AG04450 (cell line): Measurements from ENCODE around the gene LILRA2. TPM values are rescaled to one million over a fixed set of nuclear protein-coding genes. Genes with fewer than 3 reads are reported as not detected.

Experiments used
- CTCF ChIA-PET: fragments of 300-600, 350-600 bp; formaldehyde crosslinking; extraction: SDS; loops from one replicate; lab custom pipeline; 2022; ENCODE audit warnings: antibody characterized with exemption, inconsistent platforms; lab: Charles Lee
- POLR2A ChIA-PET: fragments of 350-600 bp; formaldehyde crosslinking; extraction: SDS; loops from one replicate; lab custom pipeline; 2021; ENCODE audit warnings: antibody characterized with exemption, inconsistent platforms; lab: Yijun Ruan, JAX
- DNase-seq: peaks from one replicate; pipeline ENCODE4 v3.0.0-alpha.2; 2011; ENCODE audit warnings: low read depth, low spot score
- H3K27ac ChIP-seq: one replicate; pipeline ENCODE4 v1.5.1; 2012; ENCODE audit warnings: low read depth, low read length, control low read depth
- H3K27me3 ChIP-seq: one replicate; pipeline ENCODE4 v1.6.0; 2012; ENCODE audit warnings: low read length; ENCODE audit not compliant: control insufficient read depth, insufficient read depth
- H3K4me3 ChIP-seq: 2 replicates; pipeline ENCODE4 v1.5.1; 2011; ENCODE audit warnings: mild to moderate bottlenecking, low read depth, low read length, control low read depth
- H3K9me3 ChIP-seq: 2 replicates; pipeline ENCODE4 v1.5.1; 2012; ENCODE audit warnings: low read length; ENCODE audit not compliant: control insufficient read depth, insufficient read depth
- polyA plus RNA-seq: library from polyadenylated mRNA; depleted of rRNA; stranded (reverse); fragments of >200 nt; gene quantifications from 2 replicates; pipeline ENCODE4 v1.2.3, GENCODE V29; 2011
- TF ChIP-seq, protein P1 (sequence below): IDR thresholded peaks from 2 replicates; pipeline ENCODE4 v1.5.1; 2011; ENCODE audit warnings: low read depth, low read length, control low read depth, inconsistent platforms

LILRA2 gene
- polyA plus RNA-seq, 1 experiment, result not detected

DNA sequence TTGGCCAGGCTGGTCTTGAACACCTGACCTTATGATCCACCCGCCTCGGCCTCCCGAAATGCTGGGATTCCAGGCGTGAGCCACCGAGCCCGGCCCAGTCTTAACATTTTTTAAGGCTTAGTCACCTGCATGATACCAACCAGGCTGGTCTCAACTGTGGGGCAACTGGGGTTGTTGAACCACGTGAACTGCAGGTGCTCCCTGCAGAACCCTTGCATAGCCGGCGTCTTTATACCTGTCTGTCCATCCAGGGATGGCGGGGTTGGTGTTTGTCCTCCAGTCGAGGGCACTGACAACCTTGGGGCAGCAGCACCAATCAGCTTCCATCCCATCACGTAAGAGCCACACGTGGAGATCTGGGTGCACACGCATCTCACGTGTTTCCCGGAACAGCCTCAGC, 24.8 kb upstream of the LILRA2 start:
- Histone ChIP-seq H3K4me3 (no peak overlapping the region), H3K27me3 (no peaks in the 10 kb centered on the region), H3K9me3 (peaks cover 54% of the 10 kb centered on the region), H3K27ac (no peak overlapping the region)
- ChIA-PET CTCF (no interaction called here), POLR2A (no interaction called here)
- DNase-seq, result no peak
- TF ChIP-seq, protein P1, sequence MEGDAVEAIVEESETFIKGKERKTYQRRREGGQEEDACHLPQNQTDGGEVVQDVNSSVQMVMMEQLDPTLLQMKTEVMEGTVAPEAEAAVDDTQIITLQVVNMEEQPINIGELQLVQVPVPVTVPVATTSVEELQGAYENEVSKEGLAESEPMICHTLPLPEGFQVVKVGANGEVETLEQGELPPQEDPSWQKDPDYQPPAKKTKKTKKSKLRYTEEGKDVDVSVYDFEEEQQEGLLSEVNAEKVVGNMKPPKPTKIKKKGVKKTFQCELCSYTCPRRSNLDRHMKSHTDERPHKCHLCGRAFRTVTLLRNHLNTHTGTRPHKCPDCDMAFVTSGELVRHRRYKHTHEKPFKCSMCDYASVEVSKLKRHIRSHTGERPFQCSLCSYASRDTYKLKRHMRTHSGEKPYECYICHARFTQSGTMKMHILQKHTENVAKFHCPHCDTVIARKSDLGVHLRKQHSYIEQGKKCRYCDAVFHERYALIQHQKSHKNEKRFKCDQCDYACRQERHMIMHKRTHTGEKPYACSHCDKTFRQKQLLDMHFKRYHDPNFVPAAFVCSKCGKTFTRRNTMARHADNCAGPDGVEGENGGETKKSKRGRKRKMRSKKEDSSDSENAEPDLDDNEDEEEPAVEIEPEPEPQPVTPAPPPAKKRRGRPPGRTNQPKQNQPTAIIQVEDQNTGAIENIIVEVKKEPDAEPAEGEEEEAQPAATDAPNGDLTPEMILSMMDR, result no peak

DNA sequence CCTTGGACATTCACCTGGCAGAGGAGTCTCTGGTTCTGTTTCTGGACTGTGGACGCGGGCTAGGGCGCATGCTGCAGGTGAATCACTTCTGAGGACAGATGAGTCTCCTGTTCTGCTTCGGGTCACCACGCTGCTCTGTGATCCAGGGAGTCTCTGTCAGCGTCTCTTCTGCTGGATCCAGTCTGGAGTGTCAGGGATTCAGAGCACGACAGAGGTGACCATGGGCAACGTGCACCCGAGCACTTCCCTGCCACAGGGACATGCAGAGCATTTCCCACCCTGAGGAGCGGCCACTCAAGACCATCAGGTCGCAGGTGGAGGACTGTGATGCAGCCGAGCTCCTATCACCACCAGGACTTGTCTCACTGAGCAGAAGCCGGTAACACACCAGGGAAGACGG, 24.4 kb upstream of the LILRA2 start:
- no peaks in the 10 kb centered on the region for H3K27me3 ChIP-seq
- H3K4me3 ChIP-seq, result no peak overlapping the region
- no peak overlapping the region for H3K27ac ChIP-seq
- peaks cover 58% of the 10 kb centered on the region for H3K9me3 ChIP-seq
- DNase-seq, result no peak
- ChIA-PET CTCF (no interaction called here), POLR2A (no interaction called here)
- TF ChIP-seq, protein P1, result no peak

DNA sequence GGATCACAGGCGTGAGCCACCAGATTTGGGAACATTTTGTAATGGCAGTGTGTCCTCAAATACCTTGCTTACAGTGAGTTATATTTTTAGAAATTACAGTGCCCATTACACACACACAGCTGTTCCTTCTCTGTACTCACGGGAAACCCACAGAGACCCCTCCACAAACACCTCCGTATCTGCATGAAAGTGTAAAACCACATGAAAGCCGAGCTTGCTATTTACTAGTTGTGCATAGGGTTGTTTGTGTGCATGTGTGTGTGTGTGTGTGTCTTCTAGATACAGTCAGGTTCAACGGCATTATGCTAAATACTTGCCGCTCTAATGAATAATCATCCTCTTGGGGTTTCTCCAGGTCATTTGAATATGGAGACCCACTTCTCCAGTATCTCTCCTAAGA, 22.3 kb upstream of the LILRA2 start:
- CTCF ChIA-PET, result interaction anchor here (0.6 kb wide), 1 partner anchor 441 kb away, joined by 4 read pairs; no protein-coding TSS in a partner anchor
- H3K4me3 ChIP-seq, result no peak overlapping the region
- H3K9me3 ChIP-seq, result peaks cover 60% of the 10 kb centered on the region
- POLR2A ChIA-PET, result no interaction called here
- no peak overlapping the region for H3K27ac ChIP-seq
- DNase-seq, result no peak
- TF ChIP-seq, protein P1, result no peak
- no peaks in the 10 kb centered on the region for H3K27me3 ChIP-seq

DNA sequence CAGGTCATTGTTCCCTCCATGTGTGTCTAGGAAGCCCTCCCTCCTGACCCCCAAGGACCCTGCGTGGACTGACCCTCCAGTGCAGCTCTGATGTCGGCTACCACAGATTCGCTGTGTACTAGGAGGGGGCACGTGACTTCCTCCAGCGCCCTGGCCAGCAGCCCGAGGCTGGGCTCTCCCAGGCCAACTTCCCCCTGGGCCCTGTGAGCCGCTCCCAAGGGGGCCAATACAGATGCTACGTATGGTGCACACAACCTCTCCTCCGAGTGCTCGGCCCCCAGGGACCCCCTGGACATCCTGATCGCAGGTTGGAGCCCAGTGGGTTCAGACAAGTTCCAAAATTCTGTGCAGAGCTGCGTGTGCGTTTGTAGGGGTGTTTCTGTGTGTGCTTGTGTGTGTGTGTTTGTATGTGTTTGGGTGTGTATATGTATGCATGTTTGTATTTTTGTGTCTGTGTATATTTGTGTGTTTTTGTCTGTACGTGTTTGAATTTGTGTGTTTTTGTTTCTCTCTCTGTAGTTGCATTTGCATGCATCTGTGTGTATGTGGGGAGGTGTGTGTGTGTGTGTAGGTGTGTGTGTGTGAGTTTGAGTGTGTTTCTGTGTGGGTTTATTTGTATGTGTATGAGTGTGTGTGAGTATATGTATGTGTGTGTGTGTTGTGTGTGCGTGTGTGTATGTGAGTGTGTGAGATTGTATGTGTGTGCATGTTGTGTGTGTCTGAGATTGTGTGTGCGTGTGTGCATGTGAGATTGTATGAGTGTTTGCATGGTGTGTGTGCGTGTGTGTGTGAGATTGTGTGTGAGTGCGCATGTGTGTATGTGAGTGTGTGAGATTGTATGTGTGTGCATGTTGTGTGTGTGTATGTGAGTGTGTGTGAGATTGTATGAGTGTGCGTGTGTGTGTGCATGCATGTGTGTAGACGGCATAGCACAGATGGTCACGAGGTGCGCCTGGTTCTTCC, 21.4 kb upstream of the LILRA2 start:
- H3K27ac ChIP-seq, result no peak overlapping the region
- DNase-seq, result no peak
- H3K9me3 ChIP-seq, result peaks cover 56% of the 10 kb centered on the region
- ChIA-PET POLR2A (no interaction called here), CTCF (no interaction called here)
- no peaks in the 10 kb centered on the region for H3K27me3 ChIP-seq
- TF ChIP-seq, protein P1, result no peak
- no peak overlapping the region for H3K4me3 ChIP-seq

DNA sequence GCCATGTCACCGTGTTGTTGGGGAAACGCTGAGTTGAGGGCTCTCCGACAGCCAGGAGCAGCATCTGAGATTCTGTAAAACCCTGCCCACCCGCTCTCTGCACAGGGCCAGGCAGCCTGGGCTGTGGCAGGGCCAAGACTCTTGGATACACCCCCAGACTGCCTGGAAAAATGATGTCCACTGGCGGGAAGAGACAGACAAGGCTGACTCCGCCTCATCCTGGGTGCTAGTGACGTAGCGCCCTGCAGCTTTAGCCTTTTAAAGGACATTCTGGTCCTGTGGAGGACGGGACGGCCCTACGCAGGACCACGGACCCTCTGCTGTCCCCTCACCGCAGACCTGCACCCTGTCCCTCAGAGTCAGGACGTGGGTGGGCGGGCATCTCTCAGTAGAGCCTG, 20.7 kb upstream of the LILRA2 start:
- no peaks in the 10 kb centered on the region for H3K27me3 ChIP-seq
- H3K9me3 ChIP-seq, result peaks cover 57% of the 10 kb centered on the region
- H3K4me3 ChIP-seq, result no peak overlapping the region
- H3K27ac ChIP-seq, result no peak overlapping the region
- TF ChIP-seq, protein P1, result no peak
- ChIA-PET CTCF (no interaction called here), POLR2A (no interaction called here)
- no peak for DNase-seq
